WTC11 (cell line): ENCODE measurements around the gene ISL2. TPM values are rescaled to one million over a fixed set of nuclear protein-coding genes. Genes with fewer than 3 reads are reported as not detected.

Experiments
- ATAC-seq: fragments of 200-7000 bp; cut with Tn5 transposase; 2 replicates; pipeline ENCODE4 v1.10.0; 2021; ENCODE audit warnings: mild to moderate bottlenecking, moderate library complexity
- Bru-seq: library from RNA; stranded (reverse); fragments of 400-500 nt; gene quantifications from one replicate; lab custom pipeline; 2021; lab: Mats Ljungman, UMichigan
- CTCF ChIA-PET: fragments of 300-600 bp; sonication (Branson Sonifier 250); formaldehyde crosslinking; loops from one replicate; lab custom pipeline; 2021; ENCODE audit warnings: antibody characterized with exemption; lab: Charles Lee
- POLR2A ChIA-PET: fragments of 350-600 bp; sonication (Branson Sonifier 250); formaldehyde crosslinking; loops from one replicate; lab custom pipeline; 2021; ENCODE audit warnings: antibody characterized with exemption; lab: Charles Lee
- DNase-seq: peaks from one replicate; pipeline ENCODE4 v3.0.0; 2021; ENCODE audit warnings: low spot score
- H3K27ac Mint-ChIP-seq: 2 replicates; pipeline ENCODE4 v1.8.0; 2021; ENCODE audit warnings: mixed read lengths
- H3K27me3 Mint-ChIP-seq: 2 replicates; pipeline ENCODE4 v1.8.0; 2021; ENCODE audit warnings: low read depth, mild to moderate bottlenecking, moderate library complexity, mixed read lengths
- H3K36me3 Mint-ChIP-seq: 2 replicates; pipeline ENCODE4 v1.8.0; 2021; ENCODE audit warnings: mixed read lengths
- H3K4me1 Mint-ChIP-seq: 2 replicates; pipeline ENCODE4 v1.8.0; 2022; ENCODE audit warnings: mixed read lengths
- H3K4me3 Mint-ChIP-seq: 2 replicates; pipeline ENCODE4 v1.8.0; 2021; ENCODE audit warnings: mild to moderate bottlenecking, moderate library complexity, mixed read lengths
- H3K9me3 Mint-ChIP-seq: 2 replicates; pipeline ENCODE4 v1.8.0; 2021; ENCODE audit warnings: mixed read lengths
- ARID4B ChIP-seq: sonication (generic); formaldehyde crosslinking; IDR thresholded peaks from 2 replicates; pipeline ENCODE4 v1.8.0; 2023; ENCODE audit warnings: missing genetic modification reagents, mild to moderate bottlenecking, borderline replicate concordance
- CREM ChIP-seq: sonication (generic); formaldehyde crosslinking; IDR thresholded peaks from 2 replicates; pipeline ENCODE4 v1.8.1; 2022; ENCODE audit warnings: mild to moderate bottlenecking, missing genetic modification reagents, moderate library complexity
- ESRRA ChIP-seq: sonication (generic); formaldehyde crosslinking; IDR thresholded peaks from 2 replicates; pipeline ENCODE4 v1.8.1; 2022; ENCODE audit warnings: mild to moderate bottlenecking, missing genetic modification reagents, borderline replicate concordance
- FOXP1 ChIP-seq: sonication (generic); formaldehyde crosslinking; IDR thresholded peaks from 2 replicates; pipeline ENCODE4 v1.8.0; 2022; ENCODE audit warnings: missing genetic modification reagents, mild to moderate bottlenecking, moderate library complexity, borderline replicate concordance
- MYBL2 ChIP-seq: sonication (generic); formaldehyde crosslinking; IDR thresholded peaks from 2 replicates; pipeline ENCODE4 v1.8.1; 2023; ENCODE audit warnings: mild to moderate bottlenecking, moderate library complexity, missing genetic modification reagents
- NFATC4 ChIP-seq: fragments of 250-450 bp; sonication (Bioruptor Pico); IDR thresholded peaks from 2 replicates; pipeline ENCODE4 v1.9.0; 2021; ENCODE audit warnings: mild to moderate bottlenecking
- OVOL2 ChIP-seq: fragments of 250-450 bp; sonication (Bioruptor Pico); IDR thresholded peaks from 2 replicates; pipeline ENCODE4 v1.9.0; 2021; ENCODE audit warnings: mild to moderate bottlenecking, borderline replicate concordance
- SMAD4 ChIP-seq: sonication (generic); formaldehyde crosslinking; IDR thresholded peaks from 2 replicates; pipeline ENCODE4 v1.8.0; 2022; ENCODE audit warnings: mild to moderate bottlenecking, missing genetic modification reagents
- ZBTB21 ChIP-seq: sonication (generic); formaldehyde crosslinking; IDR thresholded peaks from 2 replicates; pipeline ENCODE4 v1.8.1; 2023; ENCODE audit warnings: mild to moderate bottlenecking, missing genetic modification reagents, borderline replicate concordance
- ZNF121 ChIP-seq: sonication (generic); formaldehyde crosslinking; IDR thresholded peaks from 2 replicates; pipeline ENCODE4 v1.8.0; 2023; ENCODE audit warnings: missing genetic modification reagents
- long read RNA-seq, 3 experiments: library from RNA in 1 of 3; library from capped mRNA in 1 of 3; library from polyadenylated mRNA in 1 of 3; unstranded in 2 of 3; stranded (forward) in 1 of 3; transcript quantifications; one replicate each; pipeline ENCODE4 v2.0.0, GENCODE V29; 2021
- total RNA-seq: library from RNA; stranded (reverse); gene quantifications from 3 replicates; pipeline ENCODE4 v1.2.3, GENCODE V29; 2021
- TF ChIP-seq, protein P1 (sequence below): sonication (generic); formaldehyde crosslinking; IDR thresholded peaks from 2 replicates; pipeline ENCODE4 v1.8.1; 2022; ENCODE audit warnings: mild to moderate bottlenecking, missing genetic modification reagents, moderate library complexity, borderline replicate concordance
- TF ChIP-seq, protein P2 (sequence below): fragments of 250-450 bp; sonication (Bioruptor Pico); IDR thresholded peaks from 2 replicates; pipeline ENCODE4 v1.8.0; 2021; ENCODE audit warnings: mild to moderate bottlenecking
- TF ChIP-seq, protein P3 (sequence below): sonication (generic); formaldehyde crosslinking; IDR thresholded peaks from 2 replicates; pipeline ENCODE4 v1.8.1; 2022; ENCODE audit warnings: low read depth, mild to moderate bottlenecking, moderate library complexity, missing genetic modification reagents, borderline replicate concordance
- TF ChIP-seq, protein P4 (sequence below): sonication (generic); formaldehyde crosslinking; conservative IDR thresholded peaks from 2 replicates; pipeline ENCODE4 v1.8.1; 2023; ENCODE audit warnings: mild to moderate bottlenecking, low read depth, missing genetic modification reagents, moderate library complexity
- TF ChIP-seq, protein P5 (sequence below): sonication (generic); formaldehyde crosslinking; IDR thresholded peaks from 2 replicates; pipeline ENCODE4 v1.8.0; 2022; ENCODE audit warnings: mild to moderate bottlenecking, missing genetic modification reagents
- TF ChIP-seq, protein P6 (sequence below): sonication (generic); formaldehyde crosslinking; IDR thresholded peaks from 2 replicates; pipeline ENCODE4 v1.8.0; 2023; ENCODE audit warnings: mild to moderate bottlenecking, missing genetic modification reagents

The ISL2 gene
- total RNA-seq (0.18 to 0.37 TPM (median 0.24 TPM) in 3 replicates), Bru-seq, nascent RNA (percentile 23 among the genes with signal in this experiment)
- long read RNA-seq, experiment 1, partial matches to known transcripts: 0 of 2 reads
- long read RNA-seq, experiment 1, other reads (novel, unspliced or antisense): 0 of 2 reads
- long read RNA-seq, experiment 2, partial matches to known transcripts: 0 of 1 reads
- long read RNA-seq, experiment 2, other reads (novel, unspliced or antisense): 0 of 1 reads
- long read RNA-seq, experiment 3: 0 reads

GRCh38 chr15:76336254-76337058, at the start of gene ISL2:
Gene ISL2, plus strand, starts transcription at chr15:76336773. Its CDS starts 111 bp downstream, at chr15:76336884.
- ChIA-PET POLR2A (interaction anchor here (0.6 to 2.5 kb wide), 6 partner anchors 10 to 1474 kb away, joined by 3 to 29 read pairs (median 4); partner anchors contain the start of gene ETFA), CTCF (interaction anchor here (0.5 to 3.3 kb wide), 13 partner anchors 10 to 1515 kb away, joined by 3 to 22 read pairs (median 4); partner anchors contain the start of gene ETFA)
- Mint-ChIP-seq H3K27ac (peak within 1 kb of the TSS; percentile 66; the same call in 1 of the 2 replicates), H3K9me3 (no peaks in the 10 kb centered on the region), H3K27me3 (peaks cover 94% of the 10 kb centered on the region), H3K36me3 (no peaks in the 10 kb centered on the region), H3K4me1 (peaks cover 46% of the 10 kb centered on the region), H3K4me3 (peak within 1 kb of the TSS; percentile 73)
- DNase-seq (peak; percentile 97), ATAC-seq (peak; percentile 61)
- TF ChIP-seq, protein P1, sequence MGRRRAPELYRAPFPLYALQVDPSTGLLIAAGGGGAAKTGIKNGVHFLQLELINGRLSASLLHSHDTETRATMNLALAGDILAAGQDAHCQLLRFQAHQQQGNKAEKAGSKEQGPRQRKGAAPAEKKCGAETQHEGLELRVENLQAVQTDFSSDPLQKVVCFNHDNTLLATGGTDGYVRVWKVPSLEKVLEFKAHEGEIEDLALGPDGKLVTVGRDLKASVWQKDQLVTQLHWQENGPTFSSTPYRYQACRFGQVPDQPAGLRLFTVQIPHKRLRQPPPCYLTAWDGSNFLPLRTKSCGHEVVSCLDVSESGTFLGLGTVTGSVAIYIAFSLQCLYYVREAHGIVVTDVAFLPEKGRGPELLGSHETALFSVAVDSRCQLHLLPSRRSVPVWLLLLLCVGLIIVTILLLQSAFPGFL (CRISPR knock-in tag): no peak
- TF ChIP-seq ZNF121 (CRISPR knock-in tag) (peak; percentile 59; the same call in 1 of the 2 replicates), SMAD4 (CRISPR knock-in tag) (no peak), MYBL2 (no peak), FOXP1 (CRISPR knock-in tag) (0 out of 2 replicates have a peak, but pooled peaks have one; percentile 42), CREM (peak; percentile 43; the same call in 1 of the 2 replicates), OVOL2 (CRISPR knock-in tag) (no peak), ARID4B (CRISPR knock-in tag) (no peak), ESRRA (CRISPR knock-in tag) (no peak), ZBTB21 (CRISPR knock-in tag) (peak; percentile 94), NFATC4 (no peak)
- TF ChIP-seq, protein P2, sequence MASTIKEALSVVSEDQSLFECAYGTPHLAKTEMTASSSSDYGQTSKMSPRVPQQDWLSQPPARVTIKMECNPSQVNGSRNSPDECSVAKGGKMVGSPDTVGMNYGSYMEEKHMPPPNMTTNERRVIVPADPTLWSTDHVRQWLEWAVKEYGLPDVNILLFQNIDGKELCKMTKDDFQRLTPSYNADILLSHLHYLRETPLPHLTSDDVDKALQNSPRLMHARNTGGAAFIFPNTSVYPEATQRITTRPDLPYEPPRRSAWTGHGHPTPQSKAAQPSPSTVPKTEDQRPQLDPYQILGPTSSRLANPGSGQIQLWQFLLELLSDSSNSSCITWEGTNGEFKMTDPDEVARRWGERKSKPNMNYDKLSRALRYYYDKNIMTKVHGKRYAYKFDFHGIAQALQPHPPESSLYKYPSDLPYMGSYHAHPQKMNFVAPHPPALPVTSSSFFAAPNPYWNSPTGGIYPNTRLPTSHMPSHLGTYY: no peak
- TF ChIP-seq, protein P3, sequence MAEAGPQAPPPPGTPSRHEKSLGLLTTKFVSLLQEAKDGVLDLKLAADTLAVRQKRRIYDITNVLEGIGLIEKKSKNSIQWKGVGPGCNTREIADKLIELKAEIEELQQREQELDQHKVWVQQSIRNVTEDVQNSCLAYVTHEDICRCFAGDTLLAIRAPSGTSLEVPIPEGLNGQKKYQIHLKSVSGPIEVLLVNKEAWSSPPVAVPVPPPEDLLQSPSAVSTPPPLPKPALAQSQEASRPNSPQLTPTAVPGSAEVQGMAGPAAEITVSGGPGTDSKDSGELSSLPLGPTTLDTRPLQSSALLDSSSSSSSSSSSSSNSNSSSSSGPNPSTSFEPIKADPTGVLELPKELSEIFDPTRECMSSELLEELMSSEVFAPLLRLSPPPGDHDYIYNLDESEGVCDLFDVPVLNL (CRISPR knock-in tag): no peak
- TF ChIP-seq, protein P4, sequence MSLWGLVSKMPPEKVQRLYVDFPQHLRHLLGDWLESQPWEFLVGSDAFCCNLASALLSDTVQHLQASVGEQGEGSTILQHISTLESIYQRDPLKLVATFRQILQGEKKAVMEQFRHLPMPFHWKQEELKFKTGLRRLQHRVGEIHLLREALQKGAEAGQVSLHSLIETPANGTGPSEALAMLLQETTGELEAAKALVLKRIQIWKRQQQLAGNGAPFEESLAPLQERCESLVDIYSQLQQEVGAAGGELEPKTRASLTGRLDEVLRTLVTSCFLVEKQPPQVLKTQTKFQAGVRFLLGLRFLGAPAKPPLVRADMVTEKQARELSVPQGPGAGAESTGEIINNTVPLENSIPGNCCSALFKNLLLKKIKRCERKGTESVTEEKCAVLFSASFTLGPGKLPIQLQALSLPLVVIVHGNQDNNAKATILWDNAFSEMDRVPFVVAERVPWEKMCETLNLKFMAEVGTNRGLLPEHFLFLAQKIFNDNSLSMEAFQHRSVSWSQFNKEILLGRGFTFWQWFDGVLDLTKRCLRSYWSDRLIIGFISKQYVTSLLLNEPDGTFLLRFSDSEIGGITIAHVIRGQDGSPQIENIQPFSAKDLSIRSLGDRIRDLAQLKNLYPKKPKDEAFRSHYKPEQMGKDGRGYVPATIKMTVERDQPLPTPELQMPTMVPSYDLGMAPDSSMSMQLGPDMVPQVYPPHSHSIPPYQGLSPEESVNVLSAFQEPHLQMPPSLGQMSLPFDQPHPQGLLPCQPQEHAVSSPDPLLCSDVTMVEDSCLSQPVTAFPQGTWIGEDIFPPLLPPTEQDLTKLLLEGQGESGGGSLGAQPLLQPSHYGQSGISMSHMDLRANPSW (CRISPR knock-in tag): no peak
- TF ChIP-seq, protein P5, sequence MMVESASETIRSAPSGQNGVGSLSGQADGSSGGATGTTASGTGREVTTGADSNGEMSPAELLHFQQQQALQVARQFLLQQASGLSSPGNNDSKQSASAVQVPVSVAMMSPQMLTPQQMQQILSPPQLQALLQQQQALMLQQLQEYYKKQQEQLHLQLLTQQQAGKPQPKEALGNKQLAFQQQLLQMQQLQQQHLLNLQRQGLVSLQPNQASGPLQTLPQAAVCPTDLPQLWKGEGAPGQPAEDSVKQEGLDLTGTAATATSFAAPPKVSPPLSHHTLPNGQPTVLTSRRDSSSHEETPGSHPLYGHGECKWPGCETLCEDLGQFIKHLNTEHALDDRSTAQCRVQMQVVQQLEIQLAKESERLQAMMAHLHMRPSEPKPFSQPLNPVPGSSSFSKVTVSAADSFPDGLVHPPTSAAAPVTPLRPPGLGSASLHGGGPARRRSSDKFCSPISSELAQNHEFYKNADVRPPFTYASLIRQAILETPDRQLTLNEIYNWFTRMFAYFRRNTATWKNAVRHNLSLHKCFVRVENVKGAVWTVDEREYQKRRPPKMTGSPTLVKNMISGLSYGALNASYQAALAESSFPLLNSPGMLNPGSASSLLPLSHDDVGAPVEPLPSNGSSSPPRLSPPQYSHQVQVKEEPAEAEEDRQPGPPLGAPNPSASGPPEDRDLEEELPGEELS (CRISPR knock-in tag): peak; percentile 36; the same call in 1 of the 2 replicates
- TF ChIP-seq, protein P6, sequence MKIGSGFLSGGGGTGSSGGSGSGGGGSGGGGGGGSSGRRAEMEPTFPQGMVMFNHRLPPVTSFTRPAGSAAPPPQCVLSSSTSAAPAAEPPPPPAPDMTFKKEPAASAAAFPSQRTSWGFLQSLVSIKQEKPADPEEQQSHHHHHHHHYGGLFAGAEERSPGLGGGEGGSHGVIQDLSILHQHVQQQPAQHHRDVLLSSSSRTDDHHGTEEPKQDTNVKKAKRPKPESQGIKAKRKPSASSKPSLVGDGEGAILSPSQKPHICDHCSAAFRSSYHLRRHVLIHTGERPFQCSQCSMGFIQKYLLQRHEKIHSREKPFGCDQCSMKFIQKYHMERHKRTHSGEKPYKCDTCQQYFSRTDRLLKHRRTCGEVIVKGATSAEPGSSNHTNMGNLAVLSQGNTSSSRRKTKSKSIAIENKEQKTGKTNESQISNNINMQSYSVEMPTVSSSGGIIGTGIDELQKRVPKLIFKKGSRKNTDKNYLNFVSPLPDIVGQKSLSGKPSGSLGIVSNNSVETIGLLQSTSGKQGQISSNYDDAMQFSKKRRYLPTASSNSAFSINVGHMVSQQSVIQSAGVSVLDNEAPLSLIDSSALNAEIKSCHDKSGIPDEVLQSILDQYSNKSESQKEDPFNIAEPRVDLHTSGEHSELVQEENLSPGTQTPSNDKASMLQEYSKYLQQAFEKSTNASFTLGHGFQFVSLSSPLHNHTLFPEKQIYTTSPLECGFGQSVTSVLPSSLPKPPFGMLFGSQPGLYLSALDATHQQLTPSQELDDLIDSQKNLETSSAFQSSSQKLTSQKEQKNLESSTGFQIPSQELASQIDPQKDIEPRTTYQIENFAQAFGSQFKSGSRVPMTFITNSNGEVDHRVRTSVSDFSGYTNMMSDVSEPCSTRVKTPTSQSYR: no peak
